H1 (cell line): Measurements from ENCODE around the gene SLC1A4. TPM values are rescaled to one million over a fixed set of nuclear protein-coding genes. Genes with fewer than 3 reads are reported as not detected.

Experiments used
- CTCF ChIP-seq, 3 experiments: IDR thresholded peaks; 1 replicate in 2 of 3; 2 replicates in 1 of 3; pipeline versions ENCODE4 v1.5.1 to v1.6.1; 2011; ENCODE audit warnings: low read length in 3 of 3, mild to moderate bottlenecking in 3 of 3, inconsistent platforms in 2 of 3, low read depth in 1 of 3, moderate library complexity in 1 of 3; ENCODE audit not compliant: insufficient read depth in 1 of 3; ENCODE audit errors: control extremely low read depth in 1 of 3
- E2F6 ChIP-seq: IDR thresholded peaks from 2 replicates; pipeline ENCODE4 v1.6.1; 2012; ENCODE audit warnings: inconsistent platforms
- EGR1 ChIP-seq: IDR thresholded peaks from 2 replicates; pipeline ENCODE4 v1.6.1; 2011; ENCODE audit warnings: low read depth, low read length, borderline replicate concordance
- HDAC6 ChIP-seq: IDR thresholded peaks from one replicate; pipeline ENCODE4 v1.7.1; 2012; ENCODE audit warnings: low read depth, mild to moderate bottlenecking, inconsistent platforms, low read length, moderate library complexity
- NANOG ChIP-seq: IDR thresholded peaks from 2 replicates; pipeline ENCODE4 v1.6.1; 2011; ENCODE audit warnings: low read length, low read depth, mild to moderate bottlenecking, inconsistent platforms; ENCODE audit not compliant: insufficient read depth, poor library complexity, severe bottlenecking
- PHF8 ChIP-seq: fragments of 200-600 bp; sonication (generic); conservative IDR thresholded peaks from 2 replicates; pipeline ENCODE4 v1.7.1; 2012; ENCODE audit warnings: low read depth, mild to moderate bottlenecking, inconsistent platforms, low read length, moderate library complexity
- RXRA ChIP-seq: IDR thresholded peaks from 2 replicates; pipeline ENCODE4 v1.6.1; 2011; ENCODE audit warnings: low read depth, mild to moderate bottlenecking, low read length, moderate library complexity; ENCODE audit not compliant: insufficient read depth
- SIX5 ChIP-seq: IDR thresholded peaks from 2 replicates; pipeline ENCODE4 v1.6.1; 2011; ENCODE audit warnings: mild to moderate bottlenecking, low read depth, low read length
- SRF ChIP-seq: IDR thresholded peaks from 2 replicates; pipeline ENCODE4 v1.6.1; 2011; ENCODE audit warnings: mild to moderate bottlenecking, low read depth, low read length, moderate library complexity
- polyA plus RNA-seq, 7 experiments: library from polyadenylated mRNA; depleted of rRNA in 3 of 7; stranded (reverse) in 5 of 7; unstranded in 2 of 7; fragments of >200 nt in 5 of 7; fragments of 200-250 nt in 2 of 7; gene quantifications; 1 replicate in 5 of 7; 2 replicates in 1 of 7; 4 replicates in 1 of 7; pipeline versions ENCODE4 v1.2.1 to v1.2.3, GENCODE V29; 2011 to 2013; ENCODE audit warnings: missing spikeins in 2 of 7, mixed read lengths in 2 of 7
- total RNA-seq: library from RNA; stranded (reverse); fragmentation: NEBNext Ultra II Directional; extraction: Animal tissue kit (Norgen Biotek cat#: 25700); gene quantifications from 2 replicates; pipeline ENCODE4 v1.2.1, GENCODE V29; 2021

The SLC1A4 gene
- total and polyA plus RNA-seq, 2 of the 8 experiments (the other 6 are each of a cell fraction or from before 2014, with no cell fraction given), result 0.44 to 0.86 TPM

DNA sequence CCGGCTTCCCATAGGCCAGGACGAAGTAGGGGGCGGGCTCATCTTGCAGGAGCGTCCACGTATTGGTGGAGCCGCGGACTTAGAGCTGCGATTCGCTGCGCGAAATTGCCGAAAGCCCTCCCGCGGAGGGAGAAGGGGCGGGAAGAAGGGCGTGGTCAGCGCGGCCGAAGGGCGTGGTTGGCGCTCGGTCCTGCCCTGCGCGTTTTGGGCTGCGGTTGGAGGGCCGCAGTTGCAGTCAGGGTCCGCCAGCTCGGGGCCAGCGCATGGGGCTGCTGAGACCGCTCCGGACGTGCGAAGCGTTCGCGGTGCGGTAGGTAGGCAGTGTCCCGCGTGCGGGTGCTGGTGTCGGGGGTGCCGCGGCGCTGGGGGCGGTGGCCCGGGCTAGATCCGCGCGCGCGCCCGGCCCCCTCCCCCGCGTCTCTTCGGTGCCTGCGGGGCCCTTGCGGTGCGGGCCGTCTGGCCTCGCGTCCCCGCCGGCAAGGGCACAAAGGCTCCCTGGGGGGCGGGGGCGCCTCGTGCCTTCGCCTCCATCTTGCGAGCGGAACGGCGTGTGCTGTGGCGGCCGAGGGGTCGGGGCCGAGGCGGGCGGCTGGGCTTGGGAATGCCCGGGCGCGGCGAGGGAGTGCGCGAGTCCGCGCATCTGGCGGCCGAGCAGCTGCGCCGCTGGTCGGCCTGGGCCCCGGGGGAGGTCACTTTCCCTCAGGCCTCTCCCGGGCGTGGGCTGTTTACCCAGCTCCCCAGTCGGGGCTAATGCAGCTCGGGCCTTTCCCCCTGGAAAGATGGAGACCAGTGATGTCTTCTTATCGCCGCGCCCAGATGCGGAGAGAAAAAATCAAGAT lies 67.2 kb downstream of the SLC1A4 start, which contains the start of gene CEP68 (continued):
- peak; percentile 85 for TF ChIP-seq PHF8
- peak; percentile 16; the same call in 1 of the 2 replicates for TF ChIP-seq E2F6
- TF ChIP-seq SIX5, result no peak
- peak; percentile 46 for TF ChIP-seq NANOG
- TF ChIP-seq CTCF (IDR thresholded peaks at IDR 0.05; ENCODE audit: control extremely low read depth in 1 of 3, insufficient read depth in 1 of 3, low read depth in 1 of 3, low read length in 3 of 3), result no peak
- TF ChIP-seq HDAC6, result no peak
- no peak for TF ChIP-seq RXRA
- no peak for TF ChIP-seq EGR1
- TF ChIP-seq SRF, result no peak
